Trophoblast cell (in vitro differentiated cells and primary cell): ENCODE results near the gene LMTK2.
A peak's percentile ranks its signal among the peaks of the same experiment; 100 is the strongest.

Experiments
- DNase-seq, 2 donors: peaks; one replicate each; pipeline ENCODE4 v3.0.0-alpha.2; 2016
- H2AFZ ChIP-seq: 2 replicates; pipeline ENCODE4 v1.6.1; 2013; ENCODE audit warnings: low read length, moderate library complexity, mild to moderate bottlenecking; ENCODE audit not compliant: insufficient read depth, poor library complexity
- H2AK5ac ChIP-seq: 2 replicates; pipeline ENCODE4 v1.6.1; 2013; ENCODE audit warnings: mild to moderate bottlenecking, low read length
- H2BK120ac ChIP-seq: 2 replicates; pipeline ENCODE4 v1.6.1; 2013; ENCODE audit warnings: low read length, mild to moderate bottlenecking, moderate library complexity; ENCODE audit not compliant: insufficient read depth, poor library complexity
- H2BK12ac ChIP-seq: 2 replicates; pipeline ENCODE4 v1.6.1; 2013; ENCODE audit warnings: mild to moderate bottlenecking, low read length, moderate library complexity
- H2BK5ac ChIP-seq: 2 replicates; pipeline ENCODE4 v1.6.1; 2013; ENCODE audit warnings: low read length, low read depth, moderate library complexity, mild to moderate bottlenecking; ENCODE audit not compliant: poor library complexity
- H3K14ac ChIP-seq: 2 replicates; pipeline ENCODE4 v1.6.1; 2013; ENCODE audit warnings: mild to moderate bottlenecking, low read length
- H3K18ac ChIP-seq: 2 replicates; pipeline ENCODE4 v1.6.1; 2013; ENCODE audit warnings: mild to moderate bottlenecking, low read length
- H3K23ac ChIP-seq: 2 replicates; pipeline ENCODE4 v1.6.1; 2013; ENCODE audit warnings: low read length
- H3K27ac ChIP-seq: 2 replicates; pipeline ENCODE4 v1.5.1; 2013; ENCODE audit warnings: low read depth, mild to moderate bottlenecking, inconsistent platforms, low read length, moderate library complexity
- H3K27me3 ChIP-seq: 2 replicates; pipeline ENCODE4 v1.6.1; 2013; ENCODE audit warnings: inconsistent platforms, mild to moderate bottlenecking, low read length, moderate library complexity; ENCODE audit not compliant: insufficient read depth
- H3K36me3 ChIP-seq, 2 experiments: 1 replicate in 1 of 2; 2 replicates in 1 of 2; pipeline ENCODE4 v1.6.1; 2013; ENCODE audit warnings: low read length in 2 of 2, mild to moderate bottlenecking in 2 of 2, moderate library complexity in 1 of 2; ENCODE audit not compliant: insufficient read depth in 2 of 2, control insufficient read depth in 1 of 2
- H3K4ac ChIP-seq: 2 replicates; pipeline ENCODE4 v1.6.1; 2013; ENCODE audit warnings: low read depth, mild to moderate bottlenecking, low read length, moderate library complexity
- H3K4me1 ChIP-seq, 2 experiments: 1 replicate in 1 of 2; 2 replicates in 1 of 2; pipeline ENCODE4 v1.6.1; 2013; ENCODE audit warnings: low read length in 2 of 2, mild to moderate bottlenecking in 2 of 2, moderate library complexity in 1 of 2; ENCODE audit not compliant: insufficient read depth in 2 of 2, control insufficient read depth in 1 of 2
- H3K4me2 ChIP-seq: 2 replicates; pipeline ENCODE4 v1.6.1; 2013; ENCODE audit warnings: inconsistent platforms, mild to moderate bottlenecking, low read length, moderate library complexity
- H3K4me3 ChIP-seq: 2 replicates; pipeline ENCODE4 v1.5.1; 2013; ENCODE audit warnings: mild to moderate bottlenecking, low read depth, low read length, inconsistent platforms
- H3K79me1 ChIP-seq: one replicate; pipeline ENCODE4 v1.6.1; 2013; ENCODE audit warnings: low read length
- H3K79me2 ChIP-seq: 2 replicates; pipeline ENCODE4 v1.6.1; 2013; ENCODE audit warnings: low read length, mild to moderate bottlenecking; ENCODE audit not compliant: control insufficient read depth, insufficient read depth, poor library complexity
- H3K9ac ChIP-seq: 2 replicates; pipeline ENCODE4 v1.6.1; 2013; ENCODE audit warnings: mild to moderate bottlenecking, low read length
- H3K9me3 ChIP-seq: 2 replicates; pipeline ENCODE4 v1.6.1; 2013; ENCODE audit warnings: low read depth, mild to moderate bottlenecking, control low read depth, inconsistent platforms, low read length; ENCODE audit not compliant: insufficient read depth
- H4K12ac ChIP-seq: 2 replicates; pipeline ENCODE4 v1.6.1; 2013; ENCODE audit warnings: low read depth, mild to moderate bottlenecking, low read length, moderate library complexity
- H4K8ac ChIP-seq: 2 replicates; pipeline ENCODE4 v1.6.1; 2013; ENCODE audit warnings: low read depth, mild to moderate bottlenecking, low read length, moderate library complexity
- H4K91ac ChIP-seq: one replicate; pipeline ENCODE4 v1.6.1; 2013; ENCODE audit warnings: low read depth, mild to moderate bottlenecking, low read length, moderate library complexity
- WGBS: extraction: QIAGEN DNeasy Blood & Tissue Kit; methylation state at CpG from one replicate; pipeline ENCODE4 v1.1.7; 2013; ENCODE audit warnings: missing lambda C conversion rate; ENCODE audit not compliant: insufficient read length, insufficient coverage; ENCODE audit errors: extremely low coverage; 5-methylcytosine and 5-hydroxymethylcytosine counted together

The LMTK2 gene

GRCh38 chr7:98168181-98168903 is 61.7 kb downstream of the LMTK2 start:
- Histone ChIP-seq H3K4me1 (peaks cover 2% of the 10 kb centered on the region in 2 experiments), H3K14ac (no peak overlapping the region), H3K23ac (no peak overlapping the region), H3K4me3 (no peak overlapping the region), H2BK5ac (no peak overlapping the region), H3K9ac (no peak overlapping the region), H3K27ac (no peak overlapping the region), H3K4me2 (no peak overlapping the region), H3K79me1 (no peaks in the 10 kb centered on the region), H4K91ac (no peak overlapping the region), H2BK12ac (no peak overlapping the region), H3K79me2 (no peaks in the 10 kb centered on the region), H4K12ac (no peak overlapping the region), H3K4ac (no peak overlapping the region), H3K27me3 (no peaks in the 10 kb centered on the region), H2AFZ (no peak overlapping the region), H4K8ac (no peak overlapping the region), H2BK120ac (no peak overlapping the region), H2AK5ac (no peak overlapping the region), H3K9me3 (no peaks in the 10 kb centered on the region), H3K36me3 (peaks cover 0 to 7% of the 10 kb centered on the region in 2 experiments), H3K18ac (no peak overlapping the region)
- peak; percentile 57 to 84 for DNase-seq
- WGBS = no CpG with 5 or more reads among the region's 17 CpGs

- Histone ChIP-seq H3K4me2 (no peak overlapping the region), H3K4me3 (no peak overlapping the region), H3K79me2 (no peaks in the 10 kb centered on the region), H4K8ac (no peak overlapping the region), H3K79me1 (no peaks in the 10 kb centered on the region), H3K23ac (no peak overlapping the region), H3K27ac (no peak overlapping the region), H2BK5ac (no peak overlapping the region), H3K4me1 (no peaks in the 10 kb centered on the region), H3K14ac (no peak overlapping the region), H4K12ac (no peak overlapping the region), H4K91ac (no peak overlapping the region), H3K27me3 (no peaks in the 10 kb centered on the region), H3K36me3 (peaks cover 0 to 7% of the 10 kb centered on the region in 2 experiments), H2AK5ac (no peak overlapping the region), H3K9me3 (no peaks in the 10 kb centered on the region), H3K9ac (no peak overlapping the region), H3K4ac (no peak overlapping the region), H2AFZ (no peak overlapping the region), H2BK12ac (no peak overlapping the region), H2BK120ac (no peak overlapping the region), H3K18ac (no peak overlapping the region)
- WGBS = no CpG with 5 or more reads among the region's 5 CpGs
- DNase-seq = no peak
Measured at GRCh38 chr7:98168904-98169621, 62.4 kb downstream of the LMTK2 start.

DNA sequence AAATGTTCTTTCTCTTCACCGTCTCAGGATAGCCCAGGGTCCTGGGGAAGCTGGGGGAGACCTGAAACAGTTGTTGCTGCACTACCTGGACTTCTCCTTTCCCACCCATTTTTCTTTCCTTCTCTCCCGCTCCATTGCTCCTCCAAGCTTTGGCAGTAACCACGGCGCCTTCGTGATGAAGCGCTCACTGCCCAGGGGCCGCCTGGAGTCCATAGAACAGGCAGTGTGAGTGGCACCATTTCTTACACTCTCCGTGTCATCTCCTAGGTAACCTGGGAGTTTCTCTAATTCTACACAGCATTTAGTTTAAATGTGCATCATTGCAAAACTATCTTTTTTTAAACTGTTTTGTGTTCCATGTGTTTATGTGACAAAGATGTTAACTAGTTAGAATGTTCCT is 64.3 kb downstream of the LMTK2 start:
- Histone ChIP-seq H2BK12ac (no peak overlapping the region), H3K27me3 (no peaks in the 10 kb centered on the region), H2BK120ac (no peak overlapping the region), H4K91ac (no peak overlapping the region), H3K9ac (no peak overlapping the region), H3K9me3 (no peaks in the 10 kb centered on the region), H4K8ac (no peak overlapping the region), H2AFZ (no peak overlapping the region), H3K4ac (no peak overlapping the region), H3K4me3 (no peak overlapping the region), H3K36me3 (peaks cover 2 to 10% of the 10 kb centered on the region in 2 experiments), H3K79me2 (no peaks in the 10 kb centered on the region), H3K27ac (no peak overlapping the region), H3K4me1 (peaks cover 0 to 4% of the 10 kb centered on the region in 2 experiments), H2BK5ac (no peak overlapping the region), H2AK5ac (no peak overlapping the region), H3K23ac (no peak overlapping the region), H3K79me1 (peaks cover 2% of the 10 kb centered on the region), H3K18ac (peak overlapping the region; percentile 2), H3K4me2 (no peak overlapping the region), H3K14ac (no peak overlapping the region), H4K12ac (no peak overlapping the region)
- no CpG with 5 or more reads among the region's 8 CpGs for WGBS
- DNase-seq = no peak

- Histone ChIP-seq H3K4me1 (peaks cover 0 to 4% of the 10 kb centered on the region in 2 experiments), H2BK5ac (no peak overlapping the region), H2BK12ac (no peak overlapping the region), H3K79me2 (no peaks in the 10 kb centered on the region), H3K18ac (no peak overlapping the region), H3K4me3 (no peak overlapping the region), H3K9me3 (no peaks in the 10 kb centered on the region), H3K4me2 (no peak overlapping the region), H4K8ac (no peak overlapping the region), H2AFZ (no peak overlapping the region), H4K12ac (no peak overlapping the region), H3K79me1 (peaks cover 2% of the 10 kb centered on the region), H3K27me3 (no peaks in the 10 kb centered on the region), H3K27ac (no peak overlapping the region), H3K4ac (no peak overlapping the region), H3K14ac (no peak overlapping the region), H3K9ac (no peak overlapping the region), H3K23ac (no peak overlapping the region), H2BK120ac (no peak overlapping the region), H2AK5ac (no peak overlapping the region), H3K36me3 (peaks cover 2 to 10% of the 10 kb centered on the region in 2 experiments), H4K91ac (no peak overlapping the region)
- no CpG with 5 or more reads among the region's 24 CpGs for WGBS
- no peak for DNase-seq
Measured at GRCh38 chr7:98171449-98171848, 64.8 kb downstream of the LMTK2 start.
